SK-N-SH (cell line): ENCODE measurements around the gene SDK1. TPM values are rescaled to one million over a fixed set of nuclear protein-coding genes. Genes with fewer than 3 reads are reported as not detected.
A peak's percentile ranks its signal among the peaks of the same experiment; 100 is the strongest.

Experiments
- CTCF ChIA-PET: fragments of 300-600, 350-600 bp; formaldehyde crosslinking; extraction: SDS; loops from one replicate; lab custom pipeline; 2021; lab: Yijun Ruan, JAX
- POLR2A ChIA-PET: fragments of 350-600 bp; sonication (Branson Sonifier 250); formaldehyde crosslinking; extraction: SDS; loops from one replicate; lab custom pipeline; 2020; ENCODE audit warnings: antibody characterized with exemption, inconsistent platforms; lab: Yijun Ruan, JAX
- DNase-seq: peaks from one replicate; pipeline ENCODE4 v3.0.0; 2012
- H2AFZ ChIP-seq: fragments of 200-600 bp; sonication (generic); 2 replicates; pipeline ENCODE4 v1.8.1; 2016; ENCODE audit warnings: antibody characterized with exemption, mild to moderate bottlenecking, low read depth
- H3F3A ChIP-seq: fragments of 200-600 bp; sonication (generic); replicated peaks from 2 replicates; pipeline ENCODE3; 2016; ENCODE audit warnings: antibody characterized with exemption, mild to moderate bottlenecking; ENCODE audit not compliant: insufficient read depth
- H3K27ac ChIP-seq, 2 experiments: fragments of 200-500 bp in 1 of 2; fragments of 200-600 bp in 1 of 2; sonication (Bioruptor generic) in 1 of 2; sonication (generic), shearing (Covaris generic) in 1 of 2; 2 replicates each; pipeline versions ENCODE4 v1.5.1 to v1.6.1; 2014 to 2016; ENCODE audit warnings: low read depth in 2 of 2, inconsistent platforms in 1 of 2, low read length in 1 of 2, mild to moderate bottlenecking in 1 of 2, mixed read lengths in 1 of 2
- H3K27me3 ChIP-seq: fragments of 200-600 bp; sonication (generic), shearing (Covaris generic); 2 replicates; pipeline ENCODE4 v1.6.1; 2016; ENCODE audit warnings: mixed run types; ENCODE audit not compliant: insufficient read depth
- H3K36me3 ChIP-seq, 2 experiments: fragments of 200-500 bp in 1 of 2; fragments of 200-600 bp in 1 of 2; sonication (Bioruptor generic) in 1 of 2; sonication (generic) in 1 of 2; replicated peaks in 1 of 2; 2 replicates each; pipeline versions ENCODE3 to v1.5.1; 2014 to 2016; ENCODE audit warnings: low read length in 1 of 2, mild to moderate bottlenecking in 1 of 2; ENCODE audit not compliant: insufficient read depth in 2 of 2, control insufficient read depth in 1 of 2
- H3K4me1 ChIP-seq, 2 experiments: fragments of 200-500 bp in 1 of 2; fragments of 200-600 bp in 1 of 2; sonication (Bioruptor generic) in 1 of 2; sonication (generic), shearing (Covaris generic) in 1 of 2; 2 replicates each; pipeline versions ENCODE4 v1.5.1 to v1.6.1; 2014 to 2016; ENCODE audit warnings: low read depth in 1 of 2, low read length in 1 of 2, mixed run types in 1 of 2; ENCODE audit not compliant: insufficient read depth in 2 of 2, control insufficient read depth in 1 of 2
- H3K4me2 ChIP-seq: fragments of 200-600 bp; sonication (generic), shearing (Covaris generic); 2 replicates; pipeline ENCODE4 v1.6.1; 2017; ENCODE audit warnings: mixed run types
- H3K4me3 ChIP-seq, 2 experiments: fragments of 200-500 bp in 1 of 2; fragments of 200-600 bp in 1 of 2; sonication (Bioruptor generic) in 1 of 2; sonication (generic), shearing (Covaris generic) in 1 of 2; 2 replicates each; pipeline versions ENCODE4 v1.5.1 to v1.8.1; 2014 to 2016; ENCODE audit warnings: low read depth in 2 of 2, inconsistent platforms in 1 of 2, low read length in 1 of 2, mild to moderate bottlenecking in 1 of 2, mixed read lengths in 1 of 2, moderate library complexity in 1 of 2
- H3K79me2 ChIP-seq: fragments of 200-600 bp; sonication (generic); 2 replicates; pipeline ENCODE4 v1.8.1; 2017; ENCODE audit warnings: mild to moderate bottlenecking; ENCODE audit not compliant: insufficient read depth
- H3K9ac ChIP-seq: fragments of 200-600 bp; sonication (generic); 2 replicates; pipeline ENCODE4 v1.6.1; 2017; ENCODE audit warnings: mixed run types
- H3K9me2 ChIP-seq: fragments of 200-600 bp; sonication (generic); 2 replicates; pipeline ENCODE4 v1.6.1; 2017; ENCODE audit warnings: mixed run types
- H3K9me3 ChIP-seq: fragments of 200-600 bp; sonication (generic); 2 replicates; pipeline ENCODE4 v1.6.1; 2017; ENCODE audit warnings: mixed run types, mild to moderate bottlenecking, moderate library complexity
- H4K20me1 ChIP-seq: fragments of 200-600 bp; sonication (generic); 2 replicates; pipeline ENCODE4 v1.6.1; 2017; ENCODE audit warnings: mild to moderate bottlenecking, mixed run types; ENCODE audit not compliant: insufficient read depth
- EP300 ChIP-seq, 2 experiments: IDR thresholded peaks; 2 replicates each; pipeline versions ENCODE4 v1.4.0 to v1.6.1; 2012; ENCODE audit warnings: borderline replicate concordance in 1 of 2, low read depth in 1 of 2, low read length in 1 of 2
- FOXJ3 ChIP-seq: sonication (generic); formaldehyde crosslinking; IDR thresholded peaks from 2 replicates; pipeline ENCODE4 v1.5.1; 2020; ENCODE audit warnings: mild to moderate bottlenecking, missing genetic modification reagents
- GATA2 ChIP-seq: sonication (generic); formaldehyde crosslinking; IDR thresholded peaks from 2 replicates; pipeline ENCODE4 v1.5.0; 2020; ENCODE audit warnings: mild to moderate bottlenecking, missing genetic modification reagents
- MXI1 ChIP-seq: IDR thresholded peaks from 2 replicates; pipeline ENCODE4 v1.6.1; 2012; ENCODE audit warnings: mild to moderate bottlenecking, low read depth, low read length, improper control_type of control experiment
- NFIC ChIP-seq: IDR thresholded peaks from 2 replicates; pipeline ENCODE4 v1.4.0; 2012; ENCODE audit warnings: borderline replicate concordance
- RCOR1 ChIP-seq: fragments of 150-350 bp; IDR thresholded peaks from 2 replicates; pipeline ENCODE4 v1.6.1; 2017; ENCODE audit warnings: antibody characterized with exemption, low read length
- USF2 ChIP-seq: fragments of 150-350 bp; IDR thresholded peaks from 2 replicates; pipeline ENCODE4 v1.6.1; 2017; ENCODE audit warnings: antibody characterized with exemption, low read length, low read depth, borderline replicate concordance
- WGBS: methylation state at CpG from one replicate; pipeline ENCODE4 v1.1.6; 2017; ENCODE audit warnings: low lambda C conversion rate; 5-methylcytosine and 5-hydroxymethylcytosine counted together
- polyA plus RNA-seq, 3 experiments: library from polyadenylated mRNA; depleted of rRNA; stranded (reverse); fragments of >200 nt; gene quantifications; 2 replicates each; pipeline ENCODE4 v1.2.3, GENCODE V29; 2012
- TF ChIP-seq, protein P1 (sequence below): fragments of 150-350 bp; IDR thresholded peaks from 2 replicates; pipeline ENCODE4 v1.6.1; 2016; ENCODE audit warnings: mild to moderate bottlenecking, low read depth, low read length
- TF ChIP-seq, protein P2 (sequence below): IDR thresholded peaks from 2 replicates; pipeline ENCODE4 v1.6.1; 2012; ENCODE audit warnings: mild to moderate bottlenecking, low read depth, low read length, moderate library complexity
- TF ChIP-seq, protein P3 (sequence below): IDR thresholded peaks from 2 replicates; pipeline ENCODE4; 2012

The SDK1 gene
- polyA plus RNA-seq, 1 of the 3 experiments (the other 2 are of a cell fraction) = 1.2 TPM

DNA sequence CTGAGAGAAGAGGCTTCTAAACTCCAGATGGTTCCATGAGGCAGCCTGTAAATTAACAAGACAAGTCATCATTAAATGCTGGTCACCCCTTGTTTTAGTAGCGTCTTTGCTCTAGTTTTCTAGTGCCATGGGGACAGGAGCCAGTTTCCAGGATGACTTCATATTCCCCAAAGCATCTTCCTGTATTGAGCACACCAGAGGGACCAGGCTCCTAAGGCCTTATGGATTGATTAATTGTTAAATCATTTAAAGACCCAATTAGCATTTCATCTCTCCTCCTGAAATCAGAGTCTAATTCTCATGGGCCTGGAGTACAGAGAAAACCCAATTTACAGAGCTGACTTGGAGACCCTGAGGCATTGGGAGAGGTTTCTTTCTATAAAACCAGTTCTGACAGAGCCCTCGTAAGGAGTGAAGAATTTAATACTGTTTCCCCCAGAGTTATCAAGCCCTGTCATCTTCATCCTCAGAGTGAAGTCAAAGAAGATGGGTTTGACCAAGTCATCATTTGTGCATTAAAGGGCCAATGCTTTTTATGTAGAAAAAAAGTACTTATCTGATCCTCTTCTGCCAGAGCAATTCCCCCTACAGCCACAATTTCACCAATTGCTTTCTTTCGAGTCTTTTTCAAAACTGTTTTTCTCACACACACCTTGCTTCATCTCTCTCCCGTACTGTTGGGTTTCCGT lies 678.7 kb downstream of the SDK1 start:
- no peaks in the 10 kb centered on the region for H3K27me3 ChIP-seq
- no peak overlapping the region for H3K9ac ChIP-seq
- no peak overlapping the region for H3K4me2 ChIP-seq
- ChIA-PET CTCF (interaction anchor here (1.2 to 1.9 kb wide), 5 partner anchors 10 to 498 kb away, joined by 3 to 5 read pairs (median 4); no protein-coding TSS in a partner anchor), POLR2A (no interaction called here)
- no peak overlapping the region for H3K4me3 ChIP-seq
- WGBS = 11% methylated on average over 5 of the region's 5 CpGs
- no peaks in the 10 kb centered on the region for H3K36me3 ChIP-seq
- no peaks in the 10 kb centered on the region for H3K9me3 ChIP-seq
- 0 out of 2 replicates have a peak, but pooled peaks have one; percentile 32 for TF ChIP-seq FOXJ3
- TF ChIP-seq, protein P1, sequence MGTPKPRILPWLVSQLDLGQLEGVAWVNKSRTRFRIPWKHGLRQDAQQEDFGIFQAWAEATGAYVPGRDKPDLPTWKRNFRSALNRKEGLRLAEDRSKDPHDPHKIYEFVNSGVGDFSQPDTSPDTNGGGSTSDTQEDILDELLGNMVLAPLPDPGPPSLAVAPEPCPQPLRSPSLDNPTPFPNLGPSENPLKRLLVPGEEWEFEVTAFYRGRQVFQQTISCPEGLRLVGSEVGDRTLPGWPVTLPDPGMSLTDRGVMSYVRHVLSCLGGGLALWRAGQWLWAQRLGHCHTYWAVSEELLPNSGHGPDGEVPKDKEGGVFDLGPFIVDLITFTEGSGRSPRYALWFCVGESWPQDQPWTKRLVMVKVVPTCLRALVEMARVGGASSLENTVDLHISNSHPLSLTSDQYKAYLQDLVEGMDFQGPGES = no peak
- no peak for TF ChIP-seq USF2
- H3K27ac ChIP-seq = peak overlapping the region in 1 of 2 experiments; percentile 68; a peak in 1 of 4 replicates
- no peaks in the 10 kb centered on the region for H4K20me1 ChIP-seq
- peak; percentile 63 for DNase-seq
- no peaks in the 10 kb centered on the region for H3K9me2 ChIP-seq
- peaks cover 0 to 14% of the 10 kb centered on the region in 2 experiments; a peak in 2 of 4 replicates for H3K4me1 ChIP-seq
- H3K79me2 ChIP-seq = no peaks in the 10 kb centered on the region
- H3F3A ChIP-seq = no peaks in the 10 kb centered on the region
- no peak overlapping the region for H2AFZ ChIP-seq

GRCh38 chr7:3980300-3980643 lies 679.2 kb downstream of the SDK1 start:
- Histone ChIP-seq H3K4me1 (peaks cover 0 to 14% of the 10 kb centered on the region in 2 experiments; a peak in 2 of 4 replicates), H3K9me3 (no peaks in the 10 kb centered on the region), H3K36me3 (no peaks in the 10 kb centered on the region), H3F3A (no peaks in the 10 kb centered on the region), H3K4me3 (no peak overlapping the region), H3K9ac (no peak overlapping the region), H3K27me3 (no peaks in the 10 kb centered on the region), H3K27ac (peak overlapping the region in 1 of 2 experiments; percentile 68; a peak in 1 of 4 replicates), H3K4me2 (no peak overlapping the region), H4K20me1 (no peaks in the 10 kb centered on the region), H3K9me2 (no peaks in the 10 kb centered on the region), H3K79me2 (no peaks in the 10 kb centered on the region), H2AFZ (no peak overlapping the region)
- 8% methylated on average over 4 of the region's 4 CpGs for WGBS
- DNase-seq = peak; percentile 69
- ChIA-PET POLR2A (no interaction called here), CTCF (interaction anchor here (1.2 to 1.9 kb wide), 4 partner anchors 10 to 33 kb away, joined by 4 to 5 read pairs (median 4); no protein-coding TSS in a partner anchor)
- TF ChIP-seq RCOR1 (peak; percentile 40; the same call in 1 of the 2 replicates), MXI1 (no peak), EP300 (IDR thresholded peaks at IDR 0.05; ENCODE audit: borderline replicate concordance in 1 of 2, low read depth in 1 of 2, low read length in 1 of 2) (peak in 1 of 2 experiments; percentile 63; a peak in 1 of 4 replicates), NFIC (no peak), FOXJ3 (0 out of 2 replicates have a peak, but pooled peaks have one; percentile 5), USF2 (no peak), GATA2 (CRISPR knock-in tag) (peak; percentile 88)
- TF ChIP-seq, protein P1 = no peak
- TF ChIP-seq, protein P2, sequence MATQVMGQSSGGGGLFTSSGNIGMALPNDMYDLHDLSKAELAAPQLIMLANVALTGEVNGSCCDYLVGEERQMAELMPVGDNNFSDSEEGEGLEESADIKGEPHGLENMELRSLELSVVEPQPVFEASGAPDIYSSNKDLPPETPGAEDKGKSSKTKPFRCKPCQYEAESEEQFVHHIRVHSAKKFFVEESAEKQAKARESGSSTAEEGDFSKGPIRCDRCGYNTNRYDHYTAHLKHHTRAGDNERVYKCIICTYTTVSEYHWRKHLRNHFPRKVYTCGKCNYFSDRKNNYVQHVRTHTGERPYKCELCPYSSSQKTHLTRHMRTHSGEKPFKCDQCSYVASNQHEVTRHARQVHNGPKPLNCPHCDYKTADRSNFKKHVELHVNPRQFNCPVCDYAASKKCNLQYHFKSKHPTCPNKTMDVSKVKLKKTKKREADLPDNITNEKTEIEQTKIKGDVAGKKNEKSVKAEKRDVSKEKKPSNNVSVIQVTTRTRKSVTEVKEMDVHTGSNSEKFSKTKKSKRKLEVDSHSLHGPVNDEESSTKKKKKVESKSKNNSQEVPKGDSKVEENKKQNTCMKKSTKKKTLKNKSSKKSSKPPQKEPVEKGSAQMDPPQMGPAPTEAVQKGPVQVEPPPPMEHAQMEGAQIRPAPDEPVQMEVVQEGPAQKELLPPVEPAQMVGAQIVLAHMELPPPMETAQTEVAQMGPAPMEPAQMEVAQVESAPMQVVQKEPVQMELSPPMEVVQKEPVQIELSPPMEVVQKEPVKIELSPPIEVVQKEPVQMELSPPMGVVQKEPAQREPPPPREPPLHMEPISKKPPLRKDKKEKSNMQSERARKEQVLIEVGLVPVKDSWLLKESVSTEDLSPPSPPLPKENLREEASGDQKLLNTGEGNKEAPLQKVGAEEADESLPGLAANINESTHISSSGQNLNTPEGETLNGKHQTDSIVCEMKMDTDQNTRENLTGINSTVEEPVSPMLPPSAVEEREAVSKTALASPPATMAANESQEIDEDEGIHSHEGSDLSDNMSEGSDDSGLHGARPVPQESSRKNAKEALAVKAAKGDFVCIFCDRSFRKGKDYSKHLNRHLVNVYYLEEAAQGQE = no peak
- TF ChIP-seq, protein P3, sequence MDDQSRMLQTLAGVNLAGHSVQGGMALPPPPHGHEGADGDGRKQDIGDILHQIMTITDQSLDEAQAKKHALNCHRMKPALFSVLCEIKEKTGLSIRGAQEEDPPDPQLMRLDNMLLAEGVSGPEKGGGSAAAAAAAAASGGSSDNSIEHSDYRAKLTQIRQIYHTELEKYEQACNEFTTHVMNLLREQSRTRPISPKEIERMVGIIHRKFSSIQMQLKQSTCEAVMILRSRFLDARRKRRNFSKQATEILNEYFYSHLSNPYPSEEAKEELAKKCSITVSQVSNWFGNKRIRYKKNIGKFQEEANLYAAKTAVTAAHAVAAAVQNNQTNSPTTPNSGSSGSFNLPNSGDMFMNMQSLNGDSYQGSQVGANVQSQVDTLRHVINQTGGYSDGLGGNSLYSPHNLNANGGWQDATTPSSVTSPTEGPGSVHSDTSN = 0 out of 2 replicates have a peak, but pooled peaks have one; percentile 15
